ENCODE data around the gene NEDD4L.

NEDD4L gene

DNA sequence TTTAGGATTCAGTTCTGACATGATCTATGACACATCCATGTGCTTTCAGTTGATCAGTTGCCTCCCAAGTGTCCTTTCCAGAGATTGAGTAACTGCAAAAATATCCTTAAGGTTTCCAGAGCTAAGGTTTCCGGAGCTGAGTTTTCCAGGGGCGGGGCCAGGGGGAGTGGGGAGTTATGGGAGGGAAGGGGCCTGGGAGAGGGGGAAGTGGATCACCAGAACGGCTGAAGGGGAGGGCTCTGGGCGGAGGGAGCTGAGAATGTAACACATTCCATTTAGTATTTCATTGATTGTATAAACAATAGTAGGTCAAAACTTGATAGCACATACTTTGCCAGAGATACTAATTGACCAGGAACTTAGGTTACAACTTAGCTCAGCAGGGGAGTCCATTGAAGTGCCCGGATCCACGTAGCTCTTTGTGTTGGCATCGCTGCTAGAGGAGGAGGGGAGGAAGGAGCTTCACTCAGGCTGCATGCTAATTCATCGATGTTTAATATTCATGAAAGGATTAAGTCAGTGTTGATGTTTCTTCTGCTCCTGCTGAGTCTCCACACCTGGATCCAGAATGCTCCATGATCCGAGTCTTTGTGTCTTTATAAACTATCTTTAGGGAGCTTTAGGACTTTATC is 295.1 kb downstream of the NEDD4L start (continued):
- TF ChIP-seq ZNF169 (tag by site-specific recombination; IDR thresholded peaks at IDR 0.05) (no peak), ZBTB17 (tag by site-specific recombination; IDR thresholded peaks at IDR 0.05) (peak; percentile 46), ZNF302 (tag by site-specific recombination; IDR thresholded peaks at IDR 0.05; ENCODE audit: low read depth) (no peak)

DNA sequence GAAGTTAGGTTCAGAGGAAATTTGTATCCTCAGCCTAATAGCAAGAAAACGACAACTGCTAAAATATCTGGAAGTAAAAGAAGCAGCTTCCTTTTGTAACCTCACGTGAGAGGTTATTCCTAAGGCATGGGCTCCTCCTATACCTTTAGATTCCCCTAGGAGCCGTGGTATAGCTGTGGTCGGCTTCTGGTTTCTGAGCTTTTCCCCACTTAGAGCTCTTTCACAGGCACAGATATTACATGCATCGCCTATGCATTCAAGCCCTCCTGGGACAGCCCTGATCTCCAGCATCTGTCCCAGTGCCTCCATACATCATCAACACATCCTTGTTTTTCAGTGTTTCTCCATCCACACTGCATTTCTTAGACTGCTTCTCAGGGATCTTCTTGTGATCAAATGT is 295.9 kb downstream of the NEDD4L start:
- Histone ChIP-seq H3K4me1 (ENCODE audit: control insufficient read depth, insufficient read depth, low read length) (peaks cover 19% of the 10 kb centered on the region), H3K36me3 (ENCODE audit: control insufficient read depth in 2 of 2, insufficient read depth in 1 of 2, low read length in 2 of 2) (peaks cover 0 to 17% of the 10 kb centered on the region in 2 experiments; a peak in 2 of 3 replicates), H3K9me3 (ENCODE audit: control insufficient read depth, insufficient read depth, low read depth, low read length) (no peaks in the 10 kb centered on the region), H3K27ac (ENCODE audit: extremely low read depth, low read depth, low read length) (no peak overlapping the region), H3K4me3 (ENCODE audit: low read depth, low read length) (no peak overlapping the region)
- TF ChIP-seq ZNF391 (tag by site-specific recombination; IDR thresholded peaks at IDR 0.05; ENCODE audit: borderline replicate concordance, low read depth) (no peak), ZNF19 (tag by site-specific recombination; IDR thresholded peaks at IDR 0.05; ENCODE audit: low read depth) (no peak), PRDM1 (tag by site-specific recombination; IDR thresholded peaks at IDR 0.05) (no peak), ZNF626 (tag by site-specific recombination; IDR thresholded peaks at IDR 0.05) (no peak), ZNF324 (tag by site-specific recombination; IDR thresholded peaks at IDR 0.05) (no peak), ZBTB17 (tag by site-specific recombination; IDR thresholded peaks at IDR 0.05) (no peak), ZNF169 (tag by site-specific recombination; IDR thresholded peaks at IDR 0.05) (no peak), FEZF1 (tag by site-specific recombination; IDR thresholded peaks at IDR 0.05) (no peak), ZNF302 (tag by site-specific recombination; IDR thresholded peaks at IDR 0.05; ENCODE audit: low read depth) (no peak), ZNF658 (tag by site-specific recombination; IDR thresholded peaks at IDR 0.05) (no peak), ZNF202 (tag by site-specific recombination; IDR thresholded peaks at IDR 0.05; ENCODE audit: borderline replicate concordance) (no peak), KLF10 (tag by site-specific recombination; IDR thresholded peaks at IDR 0.05) (no peak), RBAK (tag by site-specific recombination; IDR thresholded peaks at IDR 0.05) (no peak)
- TF ChIP-seq, protein P1, sequence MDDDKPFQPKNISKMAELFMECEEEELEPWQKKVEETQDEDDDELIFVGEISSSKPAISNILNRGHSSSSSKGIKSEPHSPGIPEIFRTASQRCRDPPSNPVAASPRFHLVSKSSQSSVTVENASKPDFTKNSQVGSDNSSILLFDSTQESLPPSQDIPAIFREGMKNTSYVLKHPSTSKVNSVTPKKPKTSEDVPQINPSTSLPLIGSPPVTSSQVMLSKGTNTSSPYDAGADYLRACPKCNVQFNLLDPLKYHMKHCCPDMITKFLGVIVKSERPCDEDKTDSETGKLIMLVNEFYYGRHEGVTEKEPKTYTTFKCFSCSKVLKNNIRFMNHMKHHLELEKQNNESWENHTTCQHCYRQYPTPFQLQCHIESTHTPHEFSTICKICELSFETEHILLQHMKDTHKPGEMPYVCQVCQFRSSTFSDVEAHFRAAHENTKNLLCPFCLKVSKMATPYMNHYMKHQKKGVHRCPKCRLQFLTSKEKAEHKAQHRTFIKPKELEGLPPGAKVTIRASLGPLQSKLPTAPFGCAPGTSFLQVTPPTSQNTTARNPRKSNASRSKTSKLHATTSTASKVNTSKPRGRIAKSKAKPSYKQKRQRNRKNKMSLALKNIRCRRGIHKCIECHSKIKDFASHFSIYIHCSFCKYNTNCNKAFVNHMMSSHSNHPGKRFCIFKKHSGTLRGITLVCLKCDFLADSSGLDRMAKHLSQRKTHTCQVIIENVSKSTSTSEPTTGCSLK (tag by site-specific recombination; IDR thresholded peaks at IDR 0.05): no peak
- TF ChIP-seq, protein P2, sequence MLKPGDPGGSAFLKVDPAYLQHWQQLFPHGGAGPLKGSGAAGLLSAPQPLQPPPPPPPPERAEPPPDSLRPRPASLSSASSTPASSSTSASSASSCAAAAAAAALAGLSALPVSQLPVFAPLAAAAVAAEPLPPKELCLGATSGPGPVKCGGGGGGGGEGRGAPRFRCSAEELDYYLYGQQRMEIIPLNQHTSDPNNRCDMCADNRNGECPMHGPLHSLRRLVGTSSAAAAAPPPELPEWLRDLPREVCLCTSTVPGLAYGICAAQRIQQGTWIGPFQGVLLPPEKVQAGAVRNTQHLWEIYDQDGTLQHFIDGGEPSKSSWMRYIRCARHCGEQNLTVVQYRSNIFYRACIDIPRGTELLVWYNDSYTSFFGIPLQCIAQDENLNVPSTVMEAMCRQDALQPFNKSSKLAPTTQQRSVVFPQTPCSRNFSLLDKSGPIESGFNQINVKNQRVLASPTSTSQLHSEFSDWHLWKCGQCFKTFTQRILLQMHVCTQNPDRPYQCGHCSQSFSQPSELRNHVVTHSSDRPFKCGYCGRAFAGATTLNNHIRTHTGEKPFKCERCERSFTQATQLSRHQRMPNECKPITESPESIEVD (tag by site-specific recombination; IDR thresholded peaks at IDR 0.05): no peak
- TF ChIP-seq, protein P3, sequence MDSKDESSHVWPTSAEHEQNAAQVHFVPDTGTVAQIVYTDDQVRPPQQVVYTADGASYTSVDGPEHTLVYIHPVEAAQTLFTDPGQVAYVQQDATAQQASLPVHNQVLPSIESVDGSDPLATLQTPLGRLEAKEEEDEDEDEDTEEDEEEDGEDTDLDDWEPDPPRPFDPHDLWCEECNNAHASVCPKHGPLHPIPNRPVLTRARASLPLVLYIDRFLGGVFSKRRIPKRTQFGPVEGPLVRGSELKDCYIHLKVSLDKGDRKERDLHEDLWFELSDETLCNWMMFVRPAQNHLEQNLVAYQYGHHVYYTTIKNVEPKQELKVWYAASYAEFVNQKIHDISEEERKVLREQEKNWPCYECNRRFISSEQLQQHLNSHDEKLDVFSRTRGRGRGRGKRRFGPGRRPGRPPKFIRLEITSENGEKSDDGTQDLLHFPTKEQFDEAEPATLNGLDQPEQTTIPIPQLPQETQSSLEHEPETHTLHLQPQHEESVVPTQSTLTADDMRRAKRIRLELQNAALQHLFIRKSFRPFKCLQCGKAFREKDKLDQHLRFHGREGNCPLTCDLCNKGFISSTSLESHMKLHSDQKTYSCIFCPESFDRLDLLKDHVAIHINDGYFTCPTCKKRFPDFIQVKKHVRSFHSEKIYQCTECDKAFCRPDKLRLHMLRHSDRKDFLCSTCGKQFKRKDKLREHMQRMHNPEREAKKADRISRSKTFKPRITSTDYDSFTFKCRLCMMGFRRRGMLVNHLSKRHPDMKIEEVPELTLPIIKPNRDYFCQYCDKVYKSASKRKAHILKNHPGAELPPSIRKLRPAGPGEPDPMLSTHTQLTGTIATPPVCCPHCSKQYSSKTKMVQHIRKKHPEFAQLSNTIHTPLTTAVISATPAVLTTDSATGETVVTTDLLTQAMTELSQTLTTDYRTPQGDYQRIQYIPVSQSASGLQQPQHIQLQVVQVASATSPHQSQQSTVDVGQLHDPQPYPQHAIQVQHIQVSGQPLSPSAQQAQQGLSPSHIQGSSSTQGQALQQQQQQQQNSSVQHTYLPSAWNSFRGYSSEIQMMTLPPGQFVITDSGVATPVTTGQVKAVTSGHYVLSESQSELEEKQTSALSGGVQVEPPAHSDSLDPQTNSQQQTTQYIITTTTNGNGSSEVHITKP (tag by site-specific recombination; IDR thresholded peaks at IDR 0.05): no peak
- TF ChIP-seq, protein P4, sequence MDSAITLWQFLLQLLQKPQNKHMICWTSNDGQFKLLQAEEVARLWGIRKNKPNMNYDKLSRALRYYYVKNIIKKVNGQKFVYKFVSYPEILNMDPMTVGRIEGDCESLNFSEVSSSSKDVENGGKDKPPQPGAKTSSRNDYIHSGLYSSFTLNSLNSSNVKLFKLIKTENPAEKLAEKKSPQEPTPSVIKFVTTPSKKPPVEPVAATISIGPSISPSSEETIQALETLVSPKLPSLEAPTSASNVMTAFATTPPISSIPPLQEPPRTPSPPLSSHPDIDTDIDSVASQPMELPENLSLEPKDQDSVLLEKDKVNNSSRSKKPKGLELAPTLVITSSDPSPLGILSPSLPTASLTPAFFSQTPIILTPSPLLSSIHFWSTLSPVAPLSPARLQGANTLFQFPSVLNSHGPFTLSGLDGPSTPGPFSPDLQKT (IDR thresholded peaks at IDR 0.05; ENCODE audit: borderline replicate concordance, low read depth, low read length): no peak
- TF ChIP-seq, protein P5, sequence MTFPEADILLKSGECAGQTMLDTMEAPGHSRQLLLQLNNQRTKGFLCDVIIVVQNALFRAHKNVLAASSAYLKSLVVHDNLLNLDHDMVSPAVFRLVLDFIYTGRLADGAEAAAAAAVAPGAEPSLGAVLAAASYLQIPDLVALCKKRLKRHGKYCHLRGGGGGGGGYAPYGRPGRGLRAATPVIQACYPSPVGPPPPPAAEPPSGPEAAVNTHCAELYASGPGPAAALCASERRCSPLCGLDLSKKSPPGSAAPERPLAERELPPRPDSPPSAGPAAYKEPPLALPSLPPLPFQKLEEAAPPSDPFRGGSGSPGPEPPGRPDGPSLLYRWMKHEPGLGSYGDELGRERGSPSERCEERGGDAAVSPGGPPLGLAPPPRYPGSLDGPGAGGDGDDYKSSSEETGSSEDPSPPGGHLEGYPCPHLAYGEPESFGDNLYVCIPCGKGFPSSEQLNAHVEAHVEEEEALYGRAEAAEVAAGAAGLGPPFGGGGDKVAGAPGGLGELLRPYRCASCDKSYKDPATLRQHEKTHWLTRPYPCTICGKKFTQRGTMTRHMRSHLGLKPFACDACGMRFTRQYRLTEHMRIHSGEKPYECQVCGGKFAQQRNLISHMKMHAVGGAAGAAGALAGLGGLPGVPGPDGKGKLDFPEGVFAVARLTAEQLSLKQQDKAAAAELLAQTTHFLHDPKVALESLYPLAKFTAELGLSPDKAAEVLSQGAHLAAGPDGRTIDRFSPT (tag by site-specific recombination; IDR thresholded peaks at IDR 0.05): no peak
- ChIA-PET POLR2A (no interaction called here), CTCF (interaction anchor here (0.5 to 1.1 kb wide), 4 partner anchors 10 to 1621 kb away, joined by 3 read pairs; no protein-coding TSS in a partner anchor)
